HG02759 (cell line): ENCODE measurements around the gene CHN2.

Source experiments
- ATAC-seq: cut with Tn5 transposase; IDR thresholded peaks from one replicate; pipeline ENCODE4 v1.9.1; 2021; ENCODE audit warnings: mild to moderate bottlenecking, moderate library complexity; ENCODE audit not compliant: unreplicated experiment

CHN2 gene

GRCh38 chr7:29385214-29385814 is 190.7 kb downstream of the CHN2 start:
- ATAC-seq: no peak

GRCh38 chr7:29386196-29386765 is 191.7 kb downstream of the CHN2 start:
- ATAC-seq: no peak

GRCh38 chr7:29391262-29391661 is 196.7 kb downstream of the CHN2 start:
- no peak for ATAC-seq

- ATAC-seq: no peak
Observed at GRCh38 chr7:29394321-29394720, 199.7 kb downstream of the CHN2 start.

- no peak for ATAC-seq
Observed at GRCh38 chr7:29396563-29396962, 202.0 kb downstream of the CHN2 start.

GRCh38 chr7:29397398-29397797 is 202.8 kb downstream of the CHN2 start:
- ATAC-seq: no peak

- no peak for ATAC-seq
Observed at GRCh38 chr7:29398011-29398410, 203.4 kb downstream of the CHN2 start.

GRCh38 chr7:29400437-29400836 is 205.9 kb downstream of the CHN2 start:
- ATAC-seq: no peak

GRCh38 chr7:29401769-29402168 is 207.2 kb downstream of the CHN2 start:
- ATAC-seq: no peak

GRCh38 chr7:29405891-29406290 is 211.3 kb downstream of the CHN2 start:
- no peak for ATAC-seq

GRCh38 chr7:29406366-29406765 is 211.8 kb downstream of the CHN2 start:
- no peak for ATAC-seq

- ATAC-seq: peak; percentile 66
Observed at GRCh38 chr7:29408841-29409243, 214.3 kb downstream of the CHN2 start.

- ATAC-seq: no peak
Observed at GRCh38 chr7:29410996-29411395, 216.4 kb downstream of the CHN2 start.

GRCh38 chr7:29412912-29413311 is 218.3 kb downstream of the CHN2 start:
- no peak for ATAC-seq

GRCh38 chr7:29413626-29414136 is 219.1 kb downstream of the CHN2 start:
- ATAC-seq: no peak

GRCh38 chr7:29414216-29414615 is 219.6 kb downstream of the CHN2 start:
- ATAC-seq: no peak

GRCh38 chr7:29415215-29415614 is 220.6 kb downstream of the CHN2 start:
- ATAC-seq: no peak

- no peak for ATAC-seq
Observed at GRCh38 chr7:29416276-29416937, 221.8 kb downstream of the CHN2 start.

- no peak for ATAC-seq
Observed at GRCh38 chr7:29416938-29417305, 222.3 kb downstream of the CHN2 start.

- no peak for ATAC-seq
Observed at GRCh38 chr7:29418056-29418455, 223.5 kb downstream of the CHN2 start.

- ATAC-seq: no peak
Observed at GRCh38 chr7:29418651-29419050, 224.1 kb downstream of the CHN2 start.

GRCh38 chr7:29420011-29420410 is 225.4 kb downstream of the CHN2 start:
- no peak for ATAC-seq
